Endothelial cell of umbilical vein (primary cell): ENCODE results near the gene TMEM130. TPM values are rescaled to one million over a fixed set of nuclear protein-coding genes. Genes with fewer than 3 reads are reported as not detected.

ENCODE experiments used
- BruUV-seq: library from RNA; stranded (reverse); fragments of 400-500 nt; replicated peaks from 2 replicates; lab custom pipeline; 2021; lab: Mats Ljungman, UMichigan
- CTCF ChIA-PET: fragments of 300-600, 350-600 bp; sonication (Branson Sonifier 250); formaldehyde crosslinking; loops from one replicate; lab custom pipeline; 2021; ENCODE audit warnings: antibody characterized with exemption, inconsistent platforms; lab: Charles Lee
- POLR2A ChIA-PET: fragments of 300-600, 350-600 bp; sonication (Branson Sonifier 250); formaldehyde crosslinking; loops from one replicate; lab custom pipeline; 2021; ENCODE audit warnings: antibody characterized with exemption, inconsistent platforms; lab: Charles Lee
- DNase-seq: peaks from one replicate; pipeline ENCODE4 v3.0.0-alpha.2; 2011; ENCODE audit warnings: low read depth, low spot score
- FAIRE-seq: peaks from 2 replicates; lab custom pipeline; 2011; peaks lifted over from hg19 to GRCh38; lab: Jason Lieb, UNC
- H2AFZ ChIP-seq: 2 replicates; pipeline ENCODE4 v1.6.0; 2012; ENCODE audit warnings: low read depth, low read length, control low read depth, inconsistent platforms
- H3K27ac ChIP-seq: 2 replicates; pipeline ENCODE4 v1.5.1; 2011; ENCODE audit warnings: low read depth, mild to moderate bottlenecking, control low read depth, low read length, moderate library complexity; ENCODE audit not compliant: insufficient read depth
- H3K27me3 ChIP-seq, 2 experiments: 2 replicates each; pipeline versions ENCODE4 v1.6.0 to v1.6.1; 2011; ENCODE audit warnings: low read length in 2 of 2, mixed read lengths in 1 of 2; ENCODE audit not compliant: control insufficient read depth in 2 of 2, insufficient read depth in 2 of 2
- H3K36me3 ChIP-seq, 2 experiments: 2 replicates in 1 of 2; 3 replicates in 1 of 2; pipeline ENCODE4 v1.5.1; 2011; ENCODE audit warnings: low read length in 2 of 2, mild to moderate bottlenecking in 1 of 2, moderate library complexity in 1 of 2; ENCODE audit not compliant: control insufficient read depth in 2 of 2, insufficient read depth in 2 of 2; ENCODE audit errors: extremely low read depth in 1 of 2
- H3K4me1 ChIP-seq: 3 replicates; pipeline ENCODE4 v1.5.1; 2011; ENCODE audit warnings: mild to moderate bottlenecking, low read length; ENCODE audit not compliant: control insufficient read depth, insufficient read depth; ENCODE audit errors: extremely low read depth
- H3K4me2 ChIP-seq: 2 replicates; pipeline ENCODE4 v1.6.1; 2011; ENCODE audit warnings: low read length, control low read depth, mixed read lengths; ENCODE audit not compliant: insufficient read depth
- H3K4me3 ChIP-seq, 3 experiments: fragments of 200-600 bp in 1 of 3; sonication (generic), shearing (Covaris generic) in 1 of 3; replicated peaks in 1 of 3; 2 replicates each; pipeline ENCODE4 v1.5.1; 2011 to 2016; ENCODE audit warnings: control low read depth in 3 of 3, low read length in 3 of 3, mild to moderate bottlenecking in 2 of 3, inconsistent platforms in 1 of 3, low read depth in 1 of 3, moderate library complexity in 1 of 3; ENCODE audit not compliant: insufficient read depth in 1 of 3
- H3K79me2 ChIP-seq: 2 replicates; pipeline ENCODE4 v1.6.0; 2012; ENCODE audit warnings: low read length, inconsistent platforms; ENCODE audit not compliant: control insufficient read depth, insufficient read depth
- H3K9ac ChIP-seq: replicated peaks from 2 replicates; pipeline ENCODE3; 2011; ENCODE audit warnings: low read length, control low read depth; ENCODE audit not compliant: insufficient read depth; ENCODE audit errors: extremely low read depth
- H3K9me1 ChIP-seq: replicated peaks from 3 replicates; pipeline ENCODE4 v1.6.0; 2011; ENCODE audit warnings: mild to moderate bottlenecking, low read length; ENCODE audit not compliant: control insufficient read depth, insufficient read depth; ENCODE audit errors: extremely low read depth
- H3K9me3 ChIP-seq: replicated peaks from 2 replicates; pipeline ENCODE4 v1.5.1; 2012; ENCODE audit warnings: low read length, inconsistent platforms; ENCODE audit not compliant: control insufficient read depth, insufficient read depth
- H4K20me1 ChIP-seq: replicated peaks from 2 replicates; pipeline ENCODE3; 2011; ENCODE audit warnings: mild to moderate bottlenecking, low read length; ENCODE audit not compliant: control insufficient read depth, insufficient read depth; ENCODE audit errors: extremely low read depth
- EZH2 ChIP-seq: IDR thresholded peaks from 2 replicates; pipeline ENCODE4 v1.6.1; 2012; ENCODE audit warnings: borderline replicate concordance, low read depth, mild to moderate bottlenecking, moderate library complexity, low read length, inconsistent platforms; ENCODE audit not compliant: severe bottlenecking
- FOS ChIP-seq: IDR thresholded peaks from 2 replicates; pipeline ENCODE4 v1.6.1; 2011; ENCODE audit warnings: mild to moderate bottlenecking, low read length, moderate library complexity, borderline replicate concordance; ENCODE audit not compliant: insufficient read depth
- GATA2 ChIP-seq: IDR thresholded peaks from 2 replicates; pipeline ENCODE4 v1.7.0; 2011; ENCODE audit warnings: low read depth, mild to moderate bottlenecking, moderate library complexity, mixed read lengths, low read length; ENCODE audit not compliant: insufficient read length, insufficient read depth
- JUN ChIP-seq: IDR thresholded peaks from 2 replicates; pipeline ENCODE4 v1.6.1; 2011; ENCODE audit warnings: borderline replicate concordance, low read depth; ENCODE audit not compliant: insufficient read length, insufficient read depth
- MYC ChIP-seq: IDR thresholded peaks from one replicate; pipeline ENCODE4 v1.6.1; 2011; ENCODE audit warnings: mild to moderate bottlenecking, low read depth, low read length
- POLR2A ChIP-seq: IDR thresholded peaks from 2 replicates; pipeline ENCODE4 v1.6.1; 2012; ENCODE audit warnings: low read depth, mild to moderate bottlenecking, control low read depth, low read length
- POLR2AphosphoS5 ChIP-seq: IDR thresholded peaks from 2 replicates; pipeline ENCODE4 v1.6.1; 2012; ENCODE audit warnings: low read depth, mild to moderate bottlenecking, control low read depth, low read length, moderate library complexity; ENCODE audit not compliant: insufficient read depth
- dilution Hi-C: fragments of 300-500 bp; cut with MboI; formaldehyde crosslinking; loops from one replicate; pipeline ENCODE4 v1.15.0; 2019; ENCODE audit warnings: low sequenced_read_pairs; ENCODE audit not compliant: extremely low pct_ligation_motif_present
- intact Hi-C: fragments of 100-400 bp; cut with micrococcal nuclease; formaldehyde crosslinking; loops from one replicate; pipeline ENCODE4 v1.10.0; 2022
- polyA plus RNA-seq, 4 experiments: library from polyadenylated mRNA; depleted of rRNA in 3 of 4; stranded (reverse) in 3 of 4; unstranded in 1 of 4; fragments of >200 nt; gene quantifications; 2 replicates each; pipeline versions ENCODE4 v1.2.1 to v1.2.3, GENCODE V29; 2011 to 2012; ENCODE audit warnings: missing spikeins in 1 of 4
- total RNA-seq: library from RNA; stranded (reverse); gene quantifications from 2 replicates; pipeline ENCODE4 v1.2.3, GENCODE V29; 2021
- TF ChIP-seq, protein P1 (sequence below): IDR thresholded peaks from 2 replicates; pipeline ENCODE4 v1.6.1; 2011; ENCODE audit not compliant: insufficient read depth, insufficient read length
- TF ChIP-seq, protein P2 (sequence below), 2 donors: IDR thresholded peaks; 1 replicate in 1 of 2; 2 replicates in 1 of 2; pipeline ENCODE4 v1.5.1; 2011; ENCODE audit warnings: low read length in 2 of 2, mild to moderate bottlenecking in 2 of 2, moderate library complexity in 2 of 2, control low read depth in 1 of 2, inconsistent platforms in 1 of 2, low read depth in 1 of 2; ENCODE audit not compliant: insufficient read depth in 1 of 2; ENCODE audit errors: extremely low read depth in 1 of 2

The TMEM130 gene
- total and polyA plus RNA-seq, 2 donors (not counting 3 experiments of a cell fraction or from before 2014, with no cell fraction given): not detected

DNA sequence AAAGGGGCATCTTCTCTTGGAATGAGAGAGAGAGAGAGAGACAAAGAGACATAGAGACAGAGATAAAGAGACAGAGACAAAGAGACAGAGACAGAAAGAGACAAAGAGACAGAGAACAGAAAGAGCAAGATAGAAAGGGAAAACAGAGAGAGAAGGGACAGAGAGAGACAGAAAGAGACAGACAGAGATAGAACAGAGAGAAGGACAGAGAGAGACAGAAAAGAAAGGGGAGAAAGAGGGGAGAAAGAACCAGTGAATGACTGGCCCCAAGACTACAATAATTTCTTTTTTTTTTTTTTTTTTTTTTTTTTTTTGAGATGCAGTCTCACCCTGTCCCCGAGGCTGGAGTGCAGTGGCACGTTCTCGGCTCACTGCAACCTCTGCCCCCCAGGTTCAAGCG lies 7.6 kb downstream of the TMEM130 start:
- Histone ChIP-seq H3K4me2 (no peak overlapping the region), H3K9ac (no peak overlapping the region), H3K9me3 (no peaks in the 10 kb centered on the region), H3K27me3 (peaks cover 0 to 2% of the 10 kb centered on the region in 2 experiments), H3K79me2 (no peaks in the 10 kb centered on the region), H3K4me1 (no peaks in the 10 kb centered on the region), H3K9me1 (no peaks in the 10 kb centered on the region), H3K4me3 (no peak overlapping the region), H3K36me3 (no peaks in the 10 kb centered on the region), H4K20me1 (no peaks in the 10 kb centered on the region), H3K27ac (no peak overlapping the region), H2AFZ (no peak overlapping the region)
- CTCF ChIA-PET: interaction anchor here (1.4 to 1.7 kb wide), 3 partner anchors 20 to 31 kb away, joined by 5 to 7 read pairs (median 7); no protein-coding TSS in a partner anchor
- no TSS peak for BruUV-seq
- no peak for DNase-seq
- intact Hi-C loops: no loop called here
- TF ChIP-seq FOS: no peak
- no peak for TF ChIP-seq EZH2
- TF ChIP-seq, protein P1, sequence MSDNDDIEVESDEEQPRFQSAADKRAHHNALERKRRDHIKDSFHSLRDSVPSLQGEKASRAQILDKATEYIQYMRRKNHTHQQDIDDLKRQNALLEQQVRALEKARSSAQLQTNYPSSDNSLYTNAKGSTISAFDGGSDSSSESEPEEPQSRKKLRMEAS: no peak
- TF ChIP-seq POLR2A: no peak
- no peak for TF ChIP-seq POLR2AphosphoS5
- no peak for TF ChIP-seq GATA2
- TF ChIP-seq, protein P2, sequence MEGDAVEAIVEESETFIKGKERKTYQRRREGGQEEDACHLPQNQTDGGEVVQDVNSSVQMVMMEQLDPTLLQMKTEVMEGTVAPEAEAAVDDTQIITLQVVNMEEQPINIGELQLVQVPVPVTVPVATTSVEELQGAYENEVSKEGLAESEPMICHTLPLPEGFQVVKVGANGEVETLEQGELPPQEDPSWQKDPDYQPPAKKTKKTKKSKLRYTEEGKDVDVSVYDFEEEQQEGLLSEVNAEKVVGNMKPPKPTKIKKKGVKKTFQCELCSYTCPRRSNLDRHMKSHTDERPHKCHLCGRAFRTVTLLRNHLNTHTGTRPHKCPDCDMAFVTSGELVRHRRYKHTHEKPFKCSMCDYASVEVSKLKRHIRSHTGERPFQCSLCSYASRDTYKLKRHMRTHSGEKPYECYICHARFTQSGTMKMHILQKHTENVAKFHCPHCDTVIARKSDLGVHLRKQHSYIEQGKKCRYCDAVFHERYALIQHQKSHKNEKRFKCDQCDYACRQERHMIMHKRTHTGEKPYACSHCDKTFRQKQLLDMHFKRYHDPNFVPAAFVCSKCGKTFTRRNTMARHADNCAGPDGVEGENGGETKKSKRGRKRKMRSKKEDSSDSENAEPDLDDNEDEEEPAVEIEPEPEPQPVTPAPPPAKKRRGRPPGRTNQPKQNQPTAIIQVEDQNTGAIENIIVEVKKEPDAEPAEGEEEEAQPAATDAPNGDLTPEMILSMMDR (IDR thresholded peaks at IDR 0.05; ENCODE audit: extremely low read depth in 1 of 2, insufficient read depth in 1 of 2, low read depth in 1 of 2, low read length in 2 of 2): no peak
- TF ChIP-seq MYC: no peak
- TF ChIP-seq JUN: no peak
- POLR2A ChIA-PET: no interaction called here
- dilution Hi-C loops: no loop called here
- no peak for FAIRE-seq
